ENCODE results near the gene RIN3.
A peak's percentile ranks its signal among the peaks of the same experiment; 100 is the strongest.

RIN3 gene

GRCh38 chr14:92575061-92575747, 61.6 kb downstream of the RIN3 start:
- no peak for DNase-seq (ENCODE audit: low read depth in 2 of 2)

DNA sequence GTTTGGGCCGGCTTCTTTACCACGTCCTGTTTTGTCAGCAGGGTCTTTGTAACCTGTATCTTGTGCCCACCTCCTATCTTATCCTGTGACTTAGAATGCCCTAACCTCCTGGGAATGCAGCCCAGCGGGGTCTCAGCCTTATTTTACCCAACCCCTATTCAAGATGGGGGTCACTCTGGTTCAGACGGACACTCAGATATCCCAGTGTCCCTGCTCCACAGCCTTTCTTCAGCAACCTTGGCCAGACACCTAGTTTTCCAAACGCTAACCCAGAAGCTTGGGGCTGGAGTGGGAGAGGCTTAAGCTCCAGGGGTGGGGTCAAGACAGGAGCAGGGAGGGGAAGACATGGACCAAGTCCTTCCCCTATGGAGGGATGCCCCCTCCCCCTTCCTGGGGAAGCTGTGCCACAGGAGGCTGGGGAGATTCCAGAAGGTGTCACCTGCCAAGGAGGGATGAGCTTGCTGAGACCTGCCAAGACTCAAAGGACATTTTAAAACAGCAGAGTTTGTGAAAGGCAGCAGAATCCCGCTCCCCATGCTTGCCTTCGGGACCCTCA, 62.2 kb downstream of the RIN3 start:
- no peak for DNase-seq (ENCODE audit: low read depth in 2 of 2)

DNA sequence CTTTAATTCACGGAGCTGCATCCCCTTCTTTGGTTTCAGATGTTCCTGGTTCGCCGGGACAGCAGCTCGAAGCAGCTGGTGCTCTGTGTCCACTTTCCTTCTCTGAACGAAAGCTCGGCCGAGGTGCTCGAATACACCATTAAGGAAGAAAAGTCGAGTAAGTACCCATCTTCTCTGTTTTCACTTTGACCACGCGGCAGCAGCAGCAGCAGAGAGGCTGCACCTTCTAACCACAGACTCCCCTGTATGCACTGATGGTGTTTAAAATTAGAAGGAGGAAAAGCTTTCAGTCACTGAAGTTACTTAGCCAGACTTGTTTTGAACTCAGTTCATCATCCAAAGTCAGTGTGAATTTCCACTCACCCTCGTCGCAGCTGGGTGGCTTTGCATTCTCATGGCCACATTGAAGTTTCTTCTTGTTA, 63.8 kb downstream of the RIN3 start:
- no peak for DNase-seq (ENCODE audit: low read depth in 2 of 2)

DNA sequence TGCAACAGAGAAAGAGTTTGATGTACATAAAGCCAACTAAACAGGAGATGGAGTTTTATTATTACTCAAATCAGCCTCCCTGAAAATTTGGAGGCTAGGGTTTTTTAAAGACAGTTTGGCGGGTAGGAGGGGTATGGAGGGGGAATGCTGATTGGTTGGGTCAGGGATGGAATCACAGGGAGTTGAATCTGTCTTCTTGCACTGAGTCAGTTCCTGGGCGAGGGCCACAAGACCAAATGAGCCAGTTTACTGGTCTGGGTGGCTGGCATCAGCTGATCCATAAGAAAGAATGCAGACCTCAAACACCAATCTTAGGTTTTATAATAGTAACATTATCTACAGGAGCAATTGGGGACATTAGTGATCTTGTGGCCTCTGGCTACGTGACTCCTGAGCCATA, 64.9 kb downstream of the RIN3 start:
- no peak for DNase-seq (ENCODE audit: low read depth in 2 of 2)

- DNase-seq (ENCODE audit: low read depth in 2 of 2) = no peak
Measured at GRCh38 chr14:92579244-92579936, 65.8 kb downstream of the RIN3 start.

DNA sequence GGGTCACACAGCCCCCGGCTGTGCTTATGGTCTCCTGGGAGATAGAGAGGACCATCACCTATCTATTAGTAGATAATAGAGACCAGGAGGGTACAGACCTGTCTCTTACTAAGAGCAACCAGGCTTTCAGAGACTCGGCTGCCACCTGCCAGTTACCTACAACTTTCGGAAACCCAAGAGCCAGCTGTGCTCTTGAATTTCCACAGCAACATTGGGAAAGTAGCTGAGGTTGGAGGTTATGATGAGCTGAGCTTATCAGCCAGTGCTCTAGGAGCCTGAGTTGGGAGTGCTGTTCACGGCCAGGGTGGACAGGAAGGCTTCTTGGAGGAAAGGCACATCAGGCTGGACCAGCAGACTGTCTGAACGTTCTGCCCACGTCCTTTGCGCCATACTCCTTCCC, 67.6 kb downstream of the RIN3 start:
- DNase-seq (ENCODE audit: low read depth in 2 of 2) = no peak

GRCh38 chr14:92581966-92582566, 68.5 kb downstream of the RIN3 start:
- no peak for DNase-seq (ENCODE audit: low read depth in 2 of 2)

DNA sequence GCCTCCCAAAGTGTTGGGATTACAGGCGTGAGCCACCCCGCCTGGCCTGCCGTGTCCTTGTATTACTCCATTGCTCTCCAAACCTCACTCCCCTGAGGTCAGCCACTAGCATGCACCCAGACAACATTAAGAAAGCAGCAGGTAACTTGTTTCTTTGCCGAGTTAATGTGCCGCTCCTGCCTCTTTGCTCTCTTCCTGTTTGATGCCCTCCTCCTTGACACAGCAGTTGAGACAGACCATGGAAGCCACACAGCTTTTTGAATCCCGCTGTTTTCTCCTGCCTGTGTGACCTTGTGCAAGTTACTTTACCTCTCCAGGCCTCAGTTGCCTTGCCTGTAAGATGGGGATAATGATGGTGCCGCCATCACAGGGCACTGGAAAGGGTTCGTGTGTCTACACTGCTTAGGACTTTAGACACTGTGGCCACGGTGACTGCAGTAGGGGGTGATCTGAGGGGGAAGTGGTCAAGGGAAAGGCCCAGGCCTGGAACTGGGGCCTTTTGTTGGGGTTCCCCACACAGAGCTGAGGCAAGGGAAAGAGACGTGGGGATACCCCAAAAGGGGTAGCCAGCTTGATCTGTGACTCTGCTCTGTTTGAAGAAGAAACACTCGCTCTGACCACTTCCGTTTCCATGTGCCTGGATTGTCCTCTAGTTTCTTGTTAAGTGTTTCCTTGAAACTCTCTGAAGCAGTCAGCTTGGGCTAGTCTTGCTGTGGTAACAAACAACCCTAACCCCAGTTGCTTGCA, 69.3 kb downstream of the RIN3 start:
- DNase-seq (ENCODE audit: low read depth in 2 of 2) = no peak

- no peak for DNase-seq (ENCODE audit: low read depth in 2 of 2)
Measured at GRCh38 chr14:92584220-92584619, 70.6 kb downstream of the RIN3 start.

DNA sequence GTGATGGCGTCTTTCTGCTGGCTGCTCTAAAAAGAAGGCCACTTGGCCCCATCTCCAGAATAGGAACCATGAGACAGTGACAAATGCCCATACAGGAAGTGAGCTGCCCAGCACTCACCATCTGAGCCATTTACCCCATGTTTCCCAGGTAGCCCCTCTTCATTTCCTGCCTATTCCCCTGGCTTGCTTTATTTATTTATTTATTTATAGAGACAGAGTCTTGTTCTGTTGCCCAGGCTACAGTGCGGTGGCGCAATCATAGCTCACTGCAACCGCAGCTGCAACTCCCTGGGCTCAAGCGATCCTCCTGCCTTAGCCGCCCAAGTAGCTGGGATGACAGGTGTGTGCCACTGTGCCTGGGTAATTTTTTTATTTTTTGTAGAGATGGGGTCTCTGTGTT, 71.2 kb downstream of the RIN3 start:
- no peak for DNase-seq (ENCODE audit: low read depth in 2 of 2)

- peak; percentile 98 for DNase-seq (ENCODE audit: low read depth in 2 of 2)
Measured at GRCh38 chr14:92585981-92586937, 72.7 kb downstream of the RIN3 start.

GRCh38 chr14:92586963-92587699, 73.5 kb downstream of the RIN3 start:
- DNase-seq (ENCODE audit: low read depth in 2 of 2) = no peak

- no peak for DNase-seq (ENCODE audit: low read depth in 2 of 2)
Measured at GRCh38 chr14:92587700-92588085, 74.1 kb downstream of the RIN3 start.

GRCh38 chr14:92589213-92589852, 75.8 kb downstream of the RIN3 start:
- DNase-seq (ENCODE audit: low read depth in 2 of 2) = no peak

DNA sequence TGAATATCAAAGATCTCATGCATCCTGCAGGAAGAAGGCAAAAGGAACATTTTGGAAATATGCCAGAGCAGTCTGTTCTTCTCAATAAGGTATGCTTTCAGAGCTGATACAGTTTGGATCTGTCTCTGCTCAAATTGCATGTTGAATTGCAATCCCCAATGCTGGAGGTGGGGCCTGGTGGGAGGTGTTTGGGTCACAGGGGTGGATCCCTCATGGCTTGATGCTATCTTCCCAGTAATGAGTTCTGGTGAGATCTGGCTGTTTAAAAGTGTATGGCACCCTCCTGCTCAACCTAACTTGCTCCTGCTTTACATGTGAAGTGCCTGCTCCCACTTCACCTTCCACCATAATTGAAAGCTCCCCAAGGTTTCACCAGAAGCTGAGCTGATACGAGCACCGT, 76.6 kb downstream of the RIN3 start:
- DNase-seq (ENCODE audit: low read depth in 2 of 2) = no peak

- no peak for DNase-seq (ENCODE audit: low read depth in 2 of 2)
Measured at GRCh38 chr14:92590941-92591340, 77.4 kb downstream of the RIN3 start.

DNA sequence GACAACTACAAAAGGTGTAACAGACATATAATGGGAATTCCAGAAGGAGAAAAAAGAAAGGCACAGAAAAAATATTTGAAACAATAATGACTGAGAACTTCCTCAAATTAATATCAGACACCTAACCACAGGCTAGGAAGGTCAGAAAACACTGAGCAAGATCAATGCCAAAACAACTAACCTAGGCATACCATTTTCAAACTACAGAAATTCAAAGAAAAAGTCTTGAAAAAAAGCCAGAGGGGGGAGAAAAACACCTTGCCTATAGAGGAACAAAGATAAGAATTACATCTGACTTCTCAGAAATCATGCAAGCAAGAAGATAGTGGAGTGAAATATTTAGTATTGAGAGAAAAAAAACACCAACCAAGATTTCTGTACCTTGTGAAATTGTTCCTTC, 77.8 kb downstream of the RIN3 start:
- DNase-seq (ENCODE audit: low read depth in 2 of 2) = no peak

GRCh38 chr14:92595267-92595666, 81.7 kb downstream of the RIN3 start:
- no peak for DNase-seq (ENCODE audit: low read depth in 2 of 2)

- DNase-seq (ENCODE audit: low read depth in 2 of 2) = no peak
Measured at GRCh38 chr14:92596331-92596907, 82.8 kb downstream of the RIN3 start.
